Esophagus muscularis mucosa (tissue), 4 donors: ENCODE measurements around the gene SOX2. TPM values are rescaled to one million over a fixed set of nuclear protein-coding genes. Genes with fewer than 3 reads are reported as not detected.
A peak's percentile ranks its signal among the peaks of the same experiment; 100 is the strongest.

Source experiments
- DNase-seq: peaks from one replicate; pipeline ENCODE4 v3.0.0-alpha.2; 2017; ENCODE audit errors: extremely low spot score
- H3K27ac ChIP-seq, 4 donors: fragments of 200-600 bp; sonication (generic); replicated peaks in 1 of 4; 1 replicate in 3 of 4; 2 replicates in 1 of 4; pipeline ENCODE4 v1.5.1; 2016 to 2019; ENCODE audit warnings: mild to moderate bottlenecking in 1 of 4
- H3K27me3 ChIP-seq, 4 donors: fragments of 200-600 bp; sonication (generic); one replicate each; pipeline versions ENCODE4 v1.5.1 to v1.6.0; 2016 to 2019
- H3K36me3 ChIP-seq, 4 donors: fragments of 200-600 bp; sonication (generic); one replicate each; pipeline ENCODE4 v1.5.1; 2016 to 2019
- H3K4me1 ChIP-seq, 4 donors: fragments of 200-600 bp; sonication (generic); one replicate each; pipeline ENCODE4 v1.5.1; 2016 to 2019
- H3K4me3 ChIP-seq, 4 donors: fragments of 200-600 bp; sonication (generic); 1 replicate in 2 of 4; 2 replicates in 2 of 4; pipeline ENCODE4 v1.5.1; 2016 to 2019; ENCODE audit warnings: mild to moderate bottlenecking in 4 of 4, moderate library complexity in 1 of 4
- H3K9me3 ChIP-seq, 4 donors: fragments of 200-600 bp; sonication (generic); 1 replicate in 3 of 4; 2 replicates in 1 of 4; pipeline ENCODE4 v1.5.1; 2016 to 2019
- CTCF ChIP-seq, 3 experiments: fragments of 200-600 bp in 2 of 3; fragments of 450-650 bp in 1 of 3; sonication (generic) in 2 of 3; IDR thresholded peaks; one replicate each; pipeline ENCODE4 v1.5.1; 2017 to 2019; ENCODE audit warnings: antibody characterized with exemption in 3 of 3, mild to moderate bottlenecking in 2 of 3, moderate library complexity in 1 of 3
- EP300 ChIP-seq: sonication (generic); formaldehyde crosslinking; IDR thresholded peaks from one replicate; pipeline ENCODE4 v1.6.1; 2017; ENCODE audit warnings: antibody characterized with exemption
- POLR2A ChIP-seq: fragments of 450-650 bp; IDR thresholded peaks from one replicate; pipeline ENCODE4 v1.6.1; 2017; ENCODE audit warnings: antibody characterized with exemption, moderate library complexity, mild to moderate bottlenecking, low read depth
- POLR2AphosphoS5 ChIP-seq, 2 donors: sonication (generic); formaldehyde crosslinking; IDR thresholded peaks; one replicate each; pipeline ENCODE4 v1.6.1; 2017; ENCODE audit warnings: antibody characterized with exemption in 2 of 2
- WGBS: methylation state at CpG from one replicate; pipeline ENCODE4 v1.1.5; 2018; 5-methylcytosine and 5-hydroxymethylcytosine counted together
- intact Hi-C: fragments of 100-400 bp; cut with DNase I; formaldehyde crosslinking; loops from one replicate; pipeline ENCODE4 v1.15.1; 2023
- total RNA-seq, 4 donors: library from RNA; depleted of rRNA; stranded (reverse); fragments of >200 nt; gene quantifications; one replicate each; pipeline versions ENCODE4 v1.1.0 to v1.2.1, GENCODE V29; 2016

Gene SOX2
- total RNA-seq, 4 donors from 2014 or later = 2.5 to 7.3 (median 4.0) TPM

DNA sequence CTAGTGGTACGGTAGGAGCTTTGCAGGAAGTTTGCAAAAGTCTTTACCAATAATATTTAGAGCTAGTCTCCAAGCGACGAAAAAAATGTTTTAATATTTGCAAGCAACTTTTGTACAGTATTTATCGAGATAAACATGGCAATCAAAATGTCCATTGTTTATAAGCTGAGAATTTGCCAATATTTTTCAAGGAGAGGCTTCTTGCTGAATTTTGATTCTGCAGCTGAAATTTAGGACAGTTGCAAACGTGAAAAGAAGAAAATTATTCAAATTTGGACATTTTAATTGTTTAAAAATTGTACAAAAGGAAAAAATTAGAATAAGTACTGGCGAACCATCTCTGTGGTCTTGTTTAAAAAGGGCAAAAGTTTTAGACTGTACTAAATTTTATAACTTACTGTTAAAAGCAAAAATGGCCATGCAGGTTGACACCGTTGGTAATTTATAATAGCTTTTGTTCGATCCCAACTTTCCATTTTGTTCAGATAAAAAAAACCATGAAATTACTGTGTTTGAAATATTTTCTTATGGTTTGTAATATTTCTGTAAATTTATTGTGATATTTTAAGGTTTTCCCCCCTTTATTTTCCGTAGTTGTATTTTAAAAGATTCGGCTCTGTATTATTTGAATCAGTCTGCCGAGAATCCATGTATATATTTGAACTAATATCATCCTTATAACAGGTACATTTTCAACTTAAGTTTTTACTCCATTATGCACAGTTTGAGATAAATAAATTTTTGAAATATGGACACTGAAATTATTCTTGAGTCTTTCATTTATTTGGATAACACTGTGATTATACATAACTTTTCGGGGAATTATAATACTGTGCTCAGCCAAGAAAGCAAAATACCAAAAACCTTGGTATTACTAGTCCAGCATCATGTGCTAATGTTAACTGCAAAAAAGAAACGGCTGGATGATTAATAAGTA is 2.2 kb downstream of the SOX2 start:
- 18% methylated on average over 13 of the region's 13 CpGs for WGBS
- DNase-seq = no peak
- no peaks in the 10 kb centered on the region for H3K36me3 ChIP-seq
- intact Hi-C loops = loop anchor here (5.0 kb wide), 1 partner anchor 543 kb away; no protein-coding TSS in a partner anchor
- no peaks in the 10 kb centered on the region for H3K9me3 ChIP-seq
- peaks cover 0 to 100% (median 77%) of the 10 kb centered on the region in 4 donors for H3K27me3 ChIP-seq
- peaks cover 17 to 38% (median 35%) of the 10 kb centered on the region in 4 donors for H3K4me1 ChIP-seq
- H3K4me3 ChIP-seq = peak overlapping the region in 3 of 4 donors; percentile 45 to 51 (median 49)
- no peak overlapping the region for H3K27ac ChIP-seq
- TF ChIP-seq CTCF (IDR thresholded peaks at IDR 0.05) (no peak), POLR2A (no peak), EP300 (no peak), POLR2AphosphoS5 (IDR thresholded peaks at IDR 0.05) (no peak)

- H3K27me3 ChIP-seq = peaks cover 0 to 100% (median 79%) of the 10 kb centered on the region in 4 donors
- H3K4me1 ChIP-seq = peaks cover 10 to 33% (median 30%) of the 10 kb centered on the region in 4 donors
- no peaks in the 10 kb centered on the region for H3K9me3 ChIP-seq
- peak; percentile 4 for DNase-seq
- no peak overlapping the region for H3K27ac ChIP-seq
- H3K36me3 ChIP-seq = no peaks in the 10 kb centered on the region
- 21% methylated on average over 15 of the region's 15 CpGs for WGBS
- H3K4me3 ChIP-seq = peak overlapping the region; percentile 13 to 25 (median 15)
- TF ChIP-seq POLR2A = no peak
- TF ChIP-seq CTCF (IDR thresholded peaks at IDR 0.05) = no peak
- TF ChIP-seq EP300 = no peak
- TF ChIP-seq POLR2AphosphoS5 (IDR thresholded peaks at IDR 0.05) = no peak
- intact Hi-C loops = no loop called here
Measured at GRCh38 chr3:181715571-181716340, 4.0 kb downstream of the SOX2 start.

- H3K27me3 ChIP-seq = peaks cover 0 to 100% (median 76%) of the 10 kb centered on the region in 4 donors
- H3K27ac ChIP-seq = no peak overlapping the region
- TF ChIP-seq POLR2AphosphoS5 (IDR thresholded peaks at IDR 0.05) (no peak), CTCF (IDR thresholded peaks at IDR 0.05) (no peak), POLR2A (no peak), EP300 (no peak)
- no peaks in the 10 kb centered on the region for H3K9me3 ChIP-seq
- DNase-seq = no peak
- H3K36me3 ChIP-seq = no peaks in the 10 kb centered on the region
- H3K4me1 ChIP-seq = peaks cover 0 to 21% (median 19%) of the 10 kb centered on the region in 4 donors
- 19% methylated on average over 5 of the region's 5 CpGs for WGBS
- no peak overlapping the region for H3K4me3 ChIP-seq
- intact Hi-C loops = no loop called here
Measured at GRCh38 chr3:181716966-181717365, 5.2 kb downstream of the SOX2 start.

DNA sequence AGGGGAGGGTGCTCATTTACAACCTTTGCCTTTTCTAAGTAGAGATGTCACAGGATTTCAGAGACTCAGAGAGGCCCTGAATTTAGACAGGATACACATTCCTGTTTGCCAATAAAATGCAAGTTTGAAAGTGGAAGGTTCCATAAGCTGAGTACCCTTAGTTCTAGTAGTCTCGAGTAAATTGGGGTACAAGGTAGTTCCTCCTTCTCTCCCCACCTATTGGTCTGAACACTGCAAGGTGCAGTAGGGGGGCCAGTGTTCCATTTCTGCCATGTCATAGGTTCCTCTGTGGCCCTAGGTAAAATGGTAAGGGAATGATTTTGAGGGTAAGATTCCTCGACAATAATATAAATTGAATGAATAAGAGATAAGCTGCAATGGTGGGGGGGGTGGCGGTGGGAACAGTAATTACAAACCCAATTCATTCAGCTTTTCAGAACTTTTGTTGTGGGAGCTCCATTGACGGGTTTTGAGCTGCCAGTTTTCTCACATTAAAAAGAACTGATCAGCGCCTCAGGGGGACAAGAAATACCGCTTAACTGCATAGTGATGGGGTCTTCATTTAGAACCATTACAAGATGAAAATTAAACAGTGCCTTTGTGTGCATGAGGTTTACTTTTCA is 5.9 kb downstream of the SOX2 start:
- 29% methylated on average over 6 of the region's 6 CpGs for WGBS
- peaks cover 0 to 100% (median 75%) of the 10 kb centered on the region in 4 donors for H3K27me3 ChIP-seq

More for the DNA sequence above, 5.9 kb downstream of the SOX2 start:
- H3K4me1 ChIP-seq = peaks cover 0 to 14% (median 12%) of the 10 kb centered on the region in 4 donors
- TF ChIP-seq CTCF (IDR thresholded peaks at IDR 0.05) (no peak), EP300 (no peak), POLR2A (no peak), POLR2AphosphoS5 (IDR thresholded peaks at IDR 0.05) (no peak)
- peak; percentile 29 for DNase-seq
- no peaks in the 10 kb centered on the region for H3K9me3 ChIP-seq
- intact Hi-C loops = no loop called here
- no peak overlapping the region for H3K27ac ChIP-seq
- no peaks in the 10 kb centered on the region for H3K36me3 ChIP-seq
- H3K4me3 ChIP-seq = no peak overlapping the region
